Measurements from ENCODE around the gene FRMD5. TPM values are rescaled to one million over a fixed set of nuclear protein-coding genes. Genes with fewer than 3 reads are reported as not detected.
"Not testable (repeated sequence)": the region's sequence is repeated elsewhere in the genome, so short reads cannot be mapped to it uniquely, and the experiment has no call there.

The FRMD5 gene
- total and polyA plus RNA-seq, 3 experiments from 2014 or later = 0.28 to 0.44 (median 0.37) TPM

GRCh38 chr15:44023176-44023575, 171.9 kb downstream of the FRMD5 start:
- CTCF ChIA-PET = no interaction called here
- POLR2A ChIA-PET = no interaction called here
- Histone ChIP-seq H3K27me3 (ENCODE audit: insufficient read depth, low read length, poor library complexity, severe bottlenecking) (no peaks in the 10 kb centered on the region), H3K4me3 (ENCODE audit: low read length) (no peak overlapping the region), H3K36me3 (ENCODE audit: insufficient read depth, low read length) (no peaks in the 10 kb centered on the region), H3K27ac (ENCODE audit: low read depth, low read length) (no peak overlapping the region), H3K9me3 (ENCODE audit: low read length) (no peaks in the 10 kb centered on the region), H3K4me1 (ENCODE audit: insufficient read depth, low read length) (no peaks in the 10 kb centered on the region)
- peaks cover 0 to 3% (median 0%) of the 10 kb centered on the region in 3 donors for H3K36me3 Mint-ChIP-seq
- no peak for DNase-seq
- H3K27ac Mint-ChIP-seq = no peak overlapping the region
- peaks cover 15 to 36% of the 10 kb centered on the region in 2 donors for H3K27me3 Mint-ChIP-seq
- no peaks in the 10 kb centered on the region for H3K4me1 Mint-ChIP-seq
- H3K4me3 Mint-ChIP-seq = no peak overlapping the region
- H3K9me3 Mint-ChIP-seq = no peaks in the 10 kb centered on the region

- ChIA-PET POLR2A (no interaction called here), CTCF (no interaction called here)
- Mint-ChIP-seq H3K27ac (no peak overlapping the region), H3K4me3 (no peak overlapping the region), H3K27me3 (peaks cover 14 to 17% of the 10 kb centered on the region in 2 donors), H3K4me1 (no peaks in the 10 kb centered on the region), H3K9me3 (no peaks in the 10 kb centered on the region), H3K36me3 (peaks cover 0 to 3% (median 0%) of the 10 kb centered on the region in 3 donors)
- no peaks in the 10 kb centered on the region for H3K36me3 ChIP-seq (ENCODE audit: insufficient read depth, low read length)
- H3K27me3 ChIP-seq (ENCODE audit: insufficient read depth, low read length, poor library complexity, severe bottlenecking) = no peaks in the 10 kb centered on the region
- H3K4me1 ChIP-seq (ENCODE audit: insufficient read depth, low read length) = no peaks in the 10 kb centered on the region
- no peaks in the 10 kb centered on the region for H3K9me3 ChIP-seq (ENCODE audit: low read length)
- H3K27ac ChIP-seq (ENCODE audit: low read depth, low read length) = no peak overlapping the region
- H3K4me3 ChIP-seq (ENCODE audit: low read length) = no peak overlapping the region
- DNase-seq = no peak
Observed at GRCh38 chr15:44018151-44018550, 176.9 kb downstream of the FRMD5 start.

- Mint-ChIP-seq H3K4me1 (no peaks in the 10 kb centered on the region), H3K27ac (no peak overlapping the region), H3K27me3 (peaks cover 16 to 19% of the 10 kb centered on the region in 2 donors), H3K36me3 (peaks cover 0 to 3% (median 0%) of the 10 kb centered on the region in 3 donors), H3K9me3 (no peaks in the 10 kb centered on the region), H3K4me3 (no peak overlapping the region)
- no peak overlapping the region for H3K4me3 ChIP-seq (ENCODE audit: low read length)
- ChIA-PET CTCF (no interaction called here), POLR2A (no interaction called here)
- no peak for DNase-seq
- no peaks in the 10 kb centered on the region for H3K27me3 ChIP-seq (ENCODE audit: insufficient read depth, low read length, poor library complexity, severe bottlenecking)
- no peak overlapping the region for H3K27ac ChIP-seq (ENCODE audit: low read depth, low read length)
- H3K4me1 ChIP-seq (ENCODE audit: insufficient read depth, low read length) = no peaks in the 10 kb centered on the region
- no peaks in the 10 kb centered on the region for H3K36me3 ChIP-seq (ENCODE audit: insufficient read depth, low read length)
- no peaks in the 10 kb centered on the region for H3K9me3 ChIP-seq (ENCODE audit: low read length)
Observed at GRCh38 chr15:44015545-44016305, 179.3 kb downstream of the FRMD5 start.

GRCh38 chr15:44011238-44011854, 183.7 kb downstream of the FRMD5 start:
- Mint-ChIP-seq H3K9me3 (no peaks in the 10 kb centered on the region), H3K36me3 (no peaks in the 10 kb centered on the region), H3K4me3 (no peak overlapping the region), H3K27ac (no peak overlapping the region), H3K27me3 (peaks cover 19 to 32% of the 10 kb centered on the region in 2 donors), H3K4me1 (no peaks in the 10 kb centered on the region)
- ChIA-PET POLR2A (no interaction called here), CTCF (no interaction called here)
- Histone ChIP-seq H3K36me3 (ENCODE audit: insufficient read depth, low read length) (no peaks in the 10 kb centered on the region), H3K27me3 (ENCODE audit: insufficient read depth, low read length, poor library complexity, severe bottlenecking) (no peaks in the 10 kb centered on the region), H3K27ac (ENCODE audit: low read depth, low read length) (no peak overlapping the region), H3K4me3 (ENCODE audit: low read length) (no peak overlapping the region), H3K9me3 (ENCODE audit: low read length) (no peaks in the 10 kb centered on the region), H3K4me1 (ENCODE audit: insufficient read depth, low read length) (no peaks in the 10 kb centered on the region)
- no peak for DNase-seq

- POLR2A ChIA-PET = no interaction called here
Observed at GRCh38 chr15:44010089-44010488, 185.0 kb downstream of the FRMD5 start.

GRCh38 chr15:44009038-44009437, 186.0 kb downstream of the FRMD5 start:
- Mint-ChIP-seq H3K4me3 (no peak overlapping the region), H3K4me1 (no peaks in the 10 kb centered on the region), H3K27me3 (peaks cover 19 to 36% of the 10 kb centered on the region in 2 donors), H3K9me3 (no peaks in the 10 kb centered on the region), H3K36me3 (no peaks in the 10 kb centered on the region), H3K27ac (no peak overlapping the region)
- DNase-seq = no peak
- H3K27me3 ChIP-seq (ENCODE audit: insufficient read depth, low read length, poor library complexity, severe bottlenecking) = no peaks in the 10 kb centered on the region
- POLR2A ChIA-PET = no interaction called here
- H3K36me3 ChIP-seq (ENCODE audit: insufficient read depth, low read length) = no peaks in the 10 kb centered on the region
- no peak overlapping the region for H3K4me3 ChIP-seq (ENCODE audit: low read length)
- CTCF ChIA-PET = interaction anchor here (1.4 kb wide), 1 partner anchor 11 kb away, joined by 3 read pairs; no protein-coding TSS in a partner anchor
- H3K4me1 ChIP-seq (ENCODE audit: insufficient read depth, low read length) = no peaks in the 10 kb centered on the region
- no peak overlapping the region for H3K27ac ChIP-seq (ENCODE audit: low read depth, low read length)
- no peaks in the 10 kb centered on the region for H3K9me3 ChIP-seq (ENCODE audit: low read length)

More at GRCh38 chr15:44010089-44010488, 185.0 kb downstream of the FRMD5 start:
- Mint-ChIP-seq H3K36me3 (no peaks in the 10 kb centered on the region), H3K27me3 (peaks cover 19 to 36% of the 10 kb centered on the region in 2 donors), H3K9me3 (no peaks in the 10 kb centered on the region), H3K4me3 (no peak overlapping the region), H3K27ac (no peak overlapping the region), H3K4me1 (no peaks in the 10 kb centered on the region)
- CTCF ChIA-PET = interaction anchor here (1.4 kb wide), 1 partner anchor 10 kb away, joined by 3 read pairs; no protein-coding TSS in a partner anchor
- Histone ChIP-seq H3K4me3 (ENCODE audit: low read length) (no peak overlapping the region), H3K27ac (ENCODE audit: low read depth, low read length) (no peak overlapping the region), H3K4me1 (ENCODE audit: insufficient read depth, low read length) (no peaks in the 10 kb centered on the region), H3K36me3 (ENCODE audit: insufficient read depth, low read length) (no peaks in the 10 kb centered on the region), H3K27me3 (ENCODE audit: insufficient read depth, low read length, poor library complexity, severe bottlenecking) (no peaks in the 10 kb centered on the region), H3K9me3 (ENCODE audit: low read length) (no peaks in the 10 kb centered on the region)
- DNase-seq = no peak

GRCh38 chr15:44000248-44000647, 194.8 kb downstream of the FRMD5 start:
- POLR2A ChIA-PET; CTCF ChIA-PET; H3K4me1 Mint-ChIP-seq; H3K36me3 ChIP-seq (ENCODE audit: insufficient read depth, low read length); H3K9me3 Mint-ChIP-seq; H3K9me3 ChIP-seq (ENCODE audit: low read length); DNase-seq; H3K4me1 ChIP-seq (ENCODE audit: insufficient read depth, low read length); H3K27ac Mint-ChIP-seq; H3K4me3 ChIP-seq (ENCODE audit: low read length); H3K27ac ChIP-seq (ENCODE audit: low read depth, low read length); H3K4me3 Mint-ChIP-seq; H3K27me3 ChIP-seq (ENCODE audit: insufficient read depth, low read length, poor library complexity, severe bottlenecking); H3K36me3 Mint-ChIP-seq: not testable (repeated sequence)
- H3K27me3 Mint-ChIP-seq = peaks cover 3 to 15% of the 10 kb centered on the region in 2 donors

GRCh38 chr15:43998607-43999006, 196.5 kb downstream of the FRMD5 start:
- no peak overlapping the region for H3K27ac ChIP-seq (ENCODE audit: low read depth, low read length)
- H3K36me3 ChIP-seq (ENCODE audit: insufficient read depth, low read length) = no peaks in the 10 kb centered on the region
- CTCF ChIA-PET = no interaction called here
- POLR2A ChIA-PET = no interaction called here
- no peaks in the 10 kb centered on the region for H3K27me3 ChIP-seq (ENCODE audit: insufficient read depth, low read length, poor library complexity, severe bottlenecking)
- Mint-ChIP-seq H3K4me1 (no peaks in the 10 kb centered on the region), H3K9me3 (no peaks in the 10 kb centered on the region), H3K4me3 (no peak overlapping the region), H3K27me3 (peaks cover 3 to 15% of the 10 kb centered on the region in 2 donors), H3K27ac (no peak overlapping the region), H3K36me3 (no peaks in the 10 kb centered on the region)
- H3K4me1 ChIP-seq (ENCODE audit: insufficient read depth, low read length) = no peaks in the 10 kb centered on the region
- no peak overlapping the region for H3K4me3 ChIP-seq (ENCODE audit: low read length)
- no peak for DNase-seq
- no peaks in the 10 kb centered on the region for H3K9me3 ChIP-seq (ENCODE audit: low read length)
